HG03066 (cell line): Measurements from ENCODE around the gene STXBP2.

ENCODE experiments used
- ATAC-seq: cut with Tn5 transposase; IDR thresholded peaks from one replicate; pipeline ENCODE4 v1.9.1; 2021; ENCODE audit warnings: low read depth; ENCODE audit not compliant: unreplicated experiment

The STXBP2 gene

GRCh38 chr19:7636691-7637373 lies at the start of gene STXBP2:
TSS of gene STXBP2 (plus strand) at chr19:7637110. CDS start at chr19:7637150, 40 bp downstream.
- ATAC-seq, result no peak

GRCh38 chr19:7589822-7590221 lies 47.1 kb upstream of the STXBP2 start:
- ATAC-seq, result no peak

DNA sequence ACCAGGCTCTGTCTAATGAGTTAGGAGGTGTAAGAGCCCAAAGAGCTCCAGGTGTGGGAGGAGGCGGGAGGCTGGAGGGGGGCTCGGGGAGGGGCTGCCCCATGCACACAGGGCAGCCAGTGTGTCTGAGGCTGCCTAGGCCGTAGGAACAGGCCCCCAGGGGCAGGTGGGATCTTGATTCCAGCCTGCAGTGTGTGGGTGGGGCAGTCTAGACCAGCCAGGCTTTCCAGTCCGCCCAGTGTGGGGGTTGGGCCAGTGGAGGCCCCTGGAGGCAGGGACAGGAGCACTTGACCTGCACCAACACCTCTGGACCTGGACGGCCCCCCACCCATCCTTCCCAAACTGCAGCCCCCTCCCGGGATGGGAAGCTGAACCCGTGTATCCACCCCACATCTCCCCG lies 46.7 kb upstream of the STXBP2 start:
- ATAC-seq, result no peak

- ATAC-seq, result peak; percentile 48
These were observed 41.3 kb upstream of the STXBP2 start, which contains the start of gene CAMSAP3 for GRCh38 chr19:7595466-7596133. TSS of gene CAMSAP3 (plus strand) at chr19:7595863. CDS start at chr19:7596003, 140 bp downstream.

DNA sequence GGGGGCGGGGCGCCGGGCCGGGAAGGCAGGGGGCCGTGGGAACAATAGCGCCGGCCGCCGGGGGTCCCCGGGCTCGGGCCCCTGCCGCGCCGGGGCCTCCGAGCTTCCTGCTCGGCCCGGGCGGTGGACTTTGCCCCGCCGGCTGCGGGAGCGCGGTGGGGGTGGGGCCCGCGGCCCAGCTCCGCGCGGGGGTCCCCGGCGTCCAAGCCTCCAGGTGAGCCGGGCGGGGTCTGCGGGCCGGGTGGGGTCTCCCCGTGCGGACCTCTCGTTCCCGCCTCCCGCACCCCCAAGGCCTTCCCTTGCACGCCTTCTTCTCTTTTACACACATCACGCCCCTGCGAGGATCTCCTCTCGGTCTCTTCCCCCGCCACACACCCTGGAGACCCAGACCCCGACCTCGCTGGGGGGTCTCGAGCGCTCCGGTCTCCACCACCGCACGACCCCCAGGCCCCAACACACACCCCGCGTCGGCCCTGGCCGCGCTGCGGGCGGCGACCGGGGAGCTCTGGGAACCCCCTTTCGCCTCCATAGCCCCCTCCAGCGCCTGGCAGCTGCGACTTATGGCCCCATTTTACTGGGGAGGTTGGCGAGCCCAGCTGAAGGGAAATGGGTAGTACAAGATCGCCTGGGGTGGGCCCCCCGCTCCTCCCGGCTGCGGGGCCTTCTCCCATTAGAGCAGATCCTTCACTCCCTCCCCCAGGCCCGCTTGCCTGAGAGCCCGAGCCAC lies 40.5 kb upstream of the STXBP2 start:
- peak; percentile 35 for ATAC-seq

- no peak for ATAC-seq
These were observed 39.2 kb upstream of the STXBP2 start for GRCh38 chr19:7597689-7598088.

DNA sequence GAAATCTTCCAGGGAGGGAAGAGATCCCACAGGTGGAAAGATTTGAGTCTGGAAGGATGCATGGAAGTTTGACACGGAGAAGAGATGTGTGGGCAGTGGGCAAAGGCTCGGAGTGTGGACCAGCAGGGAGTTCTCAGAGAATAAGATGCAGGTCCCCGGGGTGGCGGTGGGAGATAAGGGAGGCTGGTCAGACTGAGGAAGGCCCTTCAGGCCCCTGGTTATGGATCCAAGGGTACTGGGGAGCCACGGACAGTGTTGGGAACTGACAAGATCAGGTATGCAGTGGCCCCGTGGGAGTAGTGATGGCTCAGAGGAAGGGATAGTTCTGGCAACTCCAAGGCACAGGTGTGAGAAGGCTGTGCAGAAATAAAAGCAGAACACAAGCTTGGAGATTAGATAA lies 38.7 kb upstream of the STXBP2 start:
- ATAC-seq, result no peak

GRCh38 chr19:7600721-7601120 lies 36.2 kb upstream of the STXBP2 start:
- no peak for ATAC-seq

DNA sequence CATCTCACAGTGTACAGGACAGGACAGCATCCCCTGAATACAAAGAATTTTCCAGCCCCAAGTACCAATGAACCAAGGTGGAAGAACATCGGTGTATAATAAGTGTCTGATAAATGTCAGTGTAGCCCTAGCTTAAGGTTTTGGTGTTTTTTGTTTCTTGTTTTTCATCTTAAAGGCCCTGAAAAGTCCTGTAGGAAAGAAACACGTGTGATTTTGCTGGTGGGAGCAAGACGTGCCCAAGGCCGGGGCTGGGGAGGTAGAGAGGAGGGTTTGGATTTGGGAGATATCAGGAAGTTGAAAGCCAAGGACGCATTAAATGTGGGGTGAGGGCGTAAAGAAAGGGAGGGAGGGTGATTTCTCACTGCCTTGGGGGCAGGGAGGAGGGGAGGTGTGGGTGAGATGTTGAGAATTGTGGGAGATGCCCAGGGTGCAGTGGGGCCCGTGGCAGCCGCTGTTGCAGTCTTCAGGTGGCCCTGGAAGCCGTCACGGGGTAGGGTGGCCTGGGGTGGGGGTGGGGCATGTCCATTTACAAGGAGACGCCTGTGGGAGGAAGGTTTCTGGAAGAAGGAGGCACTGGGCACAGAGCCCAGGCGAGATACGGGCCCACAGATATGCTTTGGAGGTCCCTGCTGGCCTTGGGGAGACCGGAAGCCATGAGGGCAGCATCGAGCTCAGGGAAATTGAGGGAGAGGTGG lies 34.5 kb upstream of the STXBP2 start:
- ATAC-seq, result no peak

GRCh38 chr19:7602935-7603497 lies 33.9 kb upstream of the STXBP2 start:
- no peak for ATAC-seq

DNA sequence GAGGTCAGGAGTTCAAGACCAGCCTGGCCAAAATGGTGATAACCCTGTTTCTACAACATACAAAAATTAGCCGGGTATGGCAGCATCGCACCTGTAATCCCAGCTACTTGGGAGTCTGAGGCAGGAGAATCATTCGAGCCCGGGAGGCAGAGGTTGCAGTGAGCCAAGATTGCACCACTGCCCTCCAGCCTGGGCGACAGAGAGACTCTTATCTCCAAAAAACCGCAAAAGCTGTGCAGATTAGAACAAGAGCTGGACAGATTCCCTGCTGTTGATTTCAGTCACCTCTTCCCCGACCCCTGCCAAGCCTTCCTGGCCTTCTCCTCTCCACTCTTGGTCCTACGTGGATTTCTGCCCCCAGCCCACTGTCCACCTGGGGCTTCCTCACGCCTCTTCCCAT lies 33.0 kb upstream of the STXBP2 start:
- ATAC-seq, result no peak

- ATAC-seq, result no peak
These were observed 31.3 kb upstream of the STXBP2 start for GRCh38 chr19:7605490-7606222.

- no peak for ATAC-seq
These were observed 30.6 kb upstream of the STXBP2 start for GRCh38 chr19:7606289-7606688.

GRCh38 chr19:7607212-7607873 lies 29.6 kb upstream of the STXBP2 start:
- ATAC-seq, result no peak

- no peak for ATAC-seq
These were observed 28.9 kb upstream of the STXBP2 start for GRCh38 chr19:7607874-7608560.

GRCh38 chr19:7610491-7611240 lies 26.2 kb upstream of the STXBP2 start:
- no peak for ATAC-seq

GRCh38 chr19:7611541-7612279 lies 25.2 kb upstream of the STXBP2 start:
- no peak for ATAC-seq
